H1 (cell line): Measurements from ENCODE around the gene TOP2B. TPM values are rescaled to one million over a fixed set of nuclear protein-coding genes. Genes with fewer than 3 reads are reported as not detected.

ENCODE experiments used
- CTCF ChIA-PET: fragments of 300-600 bp; sonication (Branson Sonifier 250); formaldehyde crosslinking; loops from one replicate; lab custom pipeline; 2021; ENCODE audit not compliant: partially characterized antibody; lab: Charles Lee
- POLR2A ChIA-PET: fragments of 300-600 bp; sonication (Branson Sonifier 250); formaldehyde crosslinking; loops from one replicate; lab custom pipeline; 2021; ENCODE audit warnings: inconsistent platforms; ENCODE audit not compliant: partially characterized antibody; lab: Charles Lee
- DNase-seq, 2 experiments: peaks; one replicate each; pipeline versions ENCODE4 v3.0.0 to v3.0.0-alpha.2; 2010 to 2022; ENCODE audit warnings: low spot score in 2 of 2, low read depth in 1 of 2, mixed read lengths in 1 of 2
- FAIRE-seq: peaks from 2 replicates; lab custom pipeline; 2011; peaks lifted over from hg19 to GRCh38; lab: Jason Lieb, UNC
- H2AFZ ChIP-seq: 2 replicates; pipeline ENCODE4 v1.8.1; 2012; ENCODE audit warnings: low read length, inconsistent platforms
- H2AK5ac ChIP-seq: 2 replicates; pipeline ENCODE4 v1.6.1; 2013; ENCODE audit warnings: low read depth, low read length
- H2BK120ac ChIP-seq: replicated peaks from 2 replicates; pipeline ENCODE3; 2013; ENCODE audit warnings: low read depth, low read length, inconsistent platforms
- H2BK12ac ChIP-seq: 2 replicates; pipeline ENCODE4 v1.6.1; 2013; ENCODE audit warnings: low read depth, low read length
- H2BK15ac ChIP-seq: 2 replicates; pipeline ENCODE4 v1.6.1; 2013; ENCODE audit warnings: low read length
- H2BK20ac ChIP-seq: 2 replicates; pipeline ENCODE4 v1.6.1; 2013; ENCODE audit warnings: low read length
- H2BK5ac ChIP-seq: 2 replicates; pipeline ENCODE4 v1.6.1; 2013; ENCODE audit warnings: low read depth, low read length
- H3K14ac ChIP-seq: 2 replicates; pipeline ENCODE4 v1.6.1; 2013; ENCODE audit warnings: inconsistent platforms; ENCODE audit not compliant: insufficient read length
- H3K18ac ChIP-seq: 2 replicates; pipeline ENCODE4 v1.6.1; 2013; ENCODE audit warnings: low read length; ENCODE audit errors: extremely low read depth
- H3K23ac ChIP-seq: 2 replicates; pipeline ENCODE4 v1.6.1; 2013; ENCODE audit warnings: inconsistent platforms; ENCODE audit not compliant: insufficient read length
- H3K23me2 ChIP-seq: 2 replicates; pipeline ENCODE4 v1.6.1; 2013; ENCODE audit warnings: low read depth, low read length
- H3K27ac ChIP-seq: 2 replicates; pipeline ENCODE4 v1.6.1; 2011; ENCODE audit warnings: low read depth, low read length, inconsistent platforms
- H3K27me3 ChIP-seq, 4 experiments: replicated peaks in 1 of 4; 1 replicate in 1 of 4; 2 replicates in 3 of 4; pipeline versions ENCODE4 v1.6.1 to v1.8.1; 2011 to 2013; ENCODE audit warnings: low read length in 3 of 4, mild to moderate bottlenecking in 3 of 4, inconsistent platforms in 2 of 4, mixed read lengths in 2 of 4, moderate library complexity in 1 of 4; ENCODE audit not compliant: control insufficient read depth in 3 of 4, insufficient read depth in 3 of 4; ENCODE audit errors: extremely low read depth in 1 of 4
- H3K36me3 ChIP-seq, 4 experiments: 2 replicates each; pipeline versions ENCODE4 v1.6.1 to v1.8.1; 2011 to 2013; ENCODE audit warnings: mild to moderate bottlenecking in 4 of 4, low read length in 3 of 4, moderate library complexity in 2 of 4, control low read depth in 1 of 4, inconsistent platforms in 1 of 4; ENCODE audit not compliant: insufficient read depth in 4 of 4, control insufficient read depth in 2 of 4
- H3K4ac ChIP-seq: replicated peaks from 2 replicates; pipeline ENCODE3; 2013; ENCODE audit warnings: low read length, low read depth, mixed read lengths, inconsistent platforms; ENCODE audit not compliant: insufficient read length
- H3K4me1 ChIP-seq, 4 experiments: replicated peaks in 1 of 4; 1 replicate in 1 of 4; 2 replicates in 3 of 4; pipeline versions ENCODE4 v1.6.1 to v1.8.1; 2011 to 2013; ENCODE audit warnings: low read length in 3 of 4, inconsistent platforms in 2 of 4, mixed read lengths in 1 of 4; ENCODE audit not compliant: insufficient read depth in 4 of 4, control insufficient read depth in 3 of 4
- H3K4me2 ChIP-seq, 2 experiments: 2 replicates each; pipeline versions ENCODE4 v1.6.1 to v1.8.1; 2011 to 2013; ENCODE audit warnings: low read depth in 2 of 2, low read length in 2 of 2, control low read depth in 1 of 2, inconsistent platforms in 1 of 2, mild to moderate bottlenecking in 1 of 2; ENCODE audit not compliant: insufficient read depth in 1 of 2
- H3K4me3 ChIP-seq, 4 experiments: fragments of 200-600, 300-600 bp in 1 of 4; sonication (generic), shearing (Covaris generic), sonication (Bioruptor Twin) in 1 of 4; 2 replicates each; pipeline versions ENCODE4 v1.5.1 to v1.8.1; 2011 to 2016; ENCODE audit warnings: low read length in 4 of 4, low read depth in 3 of 4, control low read depth in 2 of 4, inconsistent platforms in 2 of 4, mild to moderate bottlenecking in 2 of 4, mixed read lengths in 1 of 4, moderate library complexity in 1 of 4; ENCODE audit not compliant: insufficient read depth in 2 of 4; ENCODE audit errors: extremely low read depth in 1 of 4
- H3K56ac ChIP-seq: replicated peaks from 2 replicates; pipeline ENCODE3; 2013; ENCODE audit warnings: low read depth, mild to moderate bottlenecking, mixed read lengths, low read length, inconsistent platforms; ENCODE audit not compliant: insufficient read length
- H3K79me1 ChIP-seq: 2 replicates; pipeline ENCODE4 v1.6.1; 2013; ENCODE audit warnings: low read depth, low read length, control low read depth
- H3K79me2 ChIP-seq, 2 experiments: 2 replicates each; pipeline versions ENCODE4 v1.6.1 to v1.8.1; 2012 to 2013; ENCODE audit warnings: low read length in 2 of 2, mild to moderate bottlenecking in 2 of 2, inconsistent platforms in 1 of 2; ENCODE audit not compliant: insufficient read depth in 2 of 2, control insufficient read depth in 1 of 2
- H3K9ac ChIP-seq, 4 experiments: replicated peaks in 1 of 4; 1 replicate in 1 of 4; 2 replicates in 3 of 4; pipeline versions ENCODE4 v1.6.1 to v1.8.1; 2011 to 2013; ENCODE audit warnings: low read depth in 3 of 4, low read length in 3 of 4, control low read depth in 2 of 4, mild to moderate bottlenecking in 2 of 4, moderate library complexity in 2 of 4, inconsistent platforms in 1 of 4; ENCODE audit errors: extremely low read depth in 1 of 4
- H3K9me3 ChIP-seq, 2 experiments: 2 replicates each; pipeline versions ENCODE4 v1.6.1 to v1.8.1; 2012 to 2013; ENCODE audit warnings: mild to moderate bottlenecking in 2 of 2, moderate library complexity in 2 of 2, control low read depth in 1 of 2, inconsistent platforms in 1 of 2, low read depth in 1 of 2, low read length in 1 of 2, mixed read lengths in 1 of 2; ENCODE audit not compliant: insufficient read depth in 2 of 2
- H4K20me1 ChIP-seq, 2 experiments: replicated peaks in 1 of 2; 2 replicates each; pipeline versions ENCODE3 to v1.8.1; 2011 to 2013; ENCODE audit warnings: inconsistent platforms in 2 of 2, low read length in 2 of 2, mild to moderate bottlenecking in 1 of 2; ENCODE audit not compliant: insufficient read depth in 2 of 2, control insufficient read depth in 1 of 2
- H4K5ac ChIP-seq: 2 replicates; pipeline ENCODE4 v1.6.1; 2013; ENCODE audit warnings: low read length, low read depth, mixed read lengths, inconsistent platforms; ENCODE audit not compliant: insufficient read length
- H4K8ac ChIP-seq: 2 replicates; pipeline ENCODE4 v1.8.0; 2013; ENCODE audit warnings: mild to moderate bottlenecking, moderate library complexity, low read length, inconsistent platforms; ENCODE audit not compliant: insufficient read depth; ENCODE audit errors: extremely low read depth
- H4K91ac ChIP-seq: replicated peaks from 2 replicates; pipeline ENCODE3; 2013; ENCODE audit warnings: low read length, mixed read lengths, inconsistent platforms; ENCODE audit not compliant: insufficient read length
- ASH2L ChIP-seq: fragments of 200-600, 300-600 bp; sonication (generic); IDR thresholded peaks from one replicate; pipeline ENCODE4 v1.7.1; 2017; ENCODE audit warnings: low read length
- CREB1 ChIP-seq: IDR thresholded peaks from 2 replicates; pipeline ENCODE4 v1.6.1; 2012; ENCODE audit warnings: inconsistent platforms
- CTBP2 ChIP-seq: IDR thresholded peaks from 2 replicates; pipeline ENCODE4 v1.7.0; 2011; ENCODE audit warnings: borderline replicate concordance, mild to moderate bottlenecking, moderate library complexity, mixed read lengths, low read length; ENCODE audit not compliant: insufficient read depth, insufficient read length
- HDAC6 ChIP-seq: IDR thresholded peaks from one replicate; pipeline ENCODE4 v1.7.1; 2012; ENCODE audit warnings: low read depth, mild to moderate bottlenecking, inconsistent platforms, low read length, moderate library complexity
- MAX ChIP-seq: IDR thresholded peaks from 2 replicates; pipeline ENCODE4 v1.6.1; 2012; ENCODE audit warnings: inconsistent platforms
- NRF1 ChIP-seq: IDR thresholded peaks from 2 replicates; pipeline ENCODE4 v1.6.1; 2011; ENCODE audit warnings: mild to moderate bottlenecking, low read depth, low read length, improper control_type of control experiment
- SAP30 ChIP-seq: fragments of 300-600 bp; sonication (generic); IDR thresholded peaks from 2 replicates; pipeline ENCODE4 v1.7.1; 2012; ENCODE audit warnings: low read length, moderate library complexity, mild to moderate bottlenecking, inconsistent platforms; ENCODE audit not compliant: insufficient read depth, insufficient replicate concordance
- SIX5 ChIP-seq: IDR thresholded peaks from 2 replicates; pipeline ENCODE4 v1.6.1; 2011; ENCODE audit warnings: mild to moderate bottlenecking, low read depth, low read length
- WGBS, 2 experiments: shearing (Covaris generic) in 1 of 2; methylation state at CpG; one replicate each; pipeline versions ENCODE4 v1.1.6 to v1.1.7; 2013 to 2015; ENCODE audit warnings: low lambda C conversion rate in 2 of 2, mixed read lengths in 2 of 2, inconsistent platforms in 1 of 2, low coverage in 1 of 2, missing lambda C conversion rate in 1 of 2; ENCODE audit not compliant: insufficient replicate concordance in 2 of 2, insufficient coverage in 1 of 2, insufficient read length in 1 of 2; ENCODE audit errors: extremely low coverage in 1 of 2, missing lambda C conversion rate in 1 of 2; 5-methylcytosine and 5-hydroxymethylcytosine counted together
- polyA plus RNA-seq, 7 experiments: library from polyadenylated mRNA; depleted of rRNA in 3 of 7; stranded (reverse) in 5 of 7; unstranded in 2 of 7; fragments of >200 nt in 5 of 7; fragments of 200-250 nt in 2 of 7; gene quantifications; 1 replicate in 5 of 7; 2 replicates in 1 of 7; 4 replicates in 1 of 7; pipeline versions ENCODE4 v1.2.1 to v1.2.3, GENCODE V29; 2011 to 2013; ENCODE audit warnings: missing spikeins in 2 of 7, mixed read lengths in 2 of 7
- total RNA-seq: library from RNA; stranded (reverse); fragmentation: NEBNext Ultra II Directional; extraction: Animal tissue kit (Norgen Biotek cat#: 25700); gene quantifications from 2 replicates; pipeline ENCODE4 v1.2.1, GENCODE V29; 2021
- TF ChIP-seq, protein P1 (sequence below): IDR thresholded peaks from 2 replicates; pipeline ENCODE4 v1.6.1; 2012; ENCODE audit warnings: low read length, inconsistent platforms
- TF ChIP-seq, protein P2 (sequence below), 3 experiments: IDR thresholded peaks; 1 replicate in 2 of 3; 2 replicates in 1 of 3; pipeline versions ENCODE4 v1.5.1 to v1.6.1; 2011; ENCODE audit warnings: low read length in 3 of 3, mild to moderate bottlenecking in 3 of 3, inconsistent platforms in 2 of 3, low read depth in 1 of 3, moderate library complexity in 1 of 3; ENCODE audit not compliant: insufficient read depth in 1 of 3; ENCODE audit errors: control extremely low read depth in 1 of 3

The TOP2B gene
- total and polyA plus RNA-seq, 2 of the 8 experiments (the other 6 are each of a cell fraction or from before 2014, with no cell fraction given) = 34.9 to 206 TPM

GRCh38 chr3:25581823-25582222, 82.9 kb downstream of the TOP2B start:
- no peak overlapping the region for H3K14ac ChIP-seq
- no peak overlapping the region for H3K4me2 ChIP-seq
- no peak overlapping the region for H3K56ac ChIP-seq
- H3K9ac ChIP-seq = no peak overlapping the region
- no peak overlapping the region for H2AFZ ChIP-seq
- H2BK120ac ChIP-seq = no peak overlapping the region
- H4K8ac ChIP-seq = no peak overlapping the region
- no peak overlapping the region for H2BK5ac ChIP-seq
- no peaks in the 10 kb centered on the region for H3K79me2 ChIP-seq
- no peak overlapping the region for H3K18ac ChIP-seq
- H2BK20ac ChIP-seq = no peak overlapping the region
- no peak overlapping the region for H2BK15ac ChIP-seq
- no peak overlapping the region for H2BK12ac ChIP-seq
- no peak overlapping the region for H3K4me3 ChIP-seq
- no peaks in the 10 kb centered on the region for H4K20me1 ChIP-seq
- FAIRE-seq (no peak), DNase-seq (no peak)
- H4K91ac ChIP-seq = no peak overlapping the region
- no peaks in the 10 kb centered on the region for H3K4me1 ChIP-seq
- no peak overlapping the region for H3K4ac ChIP-seq
- no peak overlapping the region for H3K27ac ChIP-seq
- H3K79me1 ChIP-seq = no peaks in the 10 kb centered on the region
- H2AK5ac ChIP-seq = no peak overlapping the region
- 98% methylated on average over 3 of the region's 3 CpGs; no CpG with 5 or more reads in 1 of the 2 experiments for WGBS, 2 experiments
- ChIA-PET CTCF (interaction anchor here (1.4 to 7.0 kb wide), 2 partner anchors 9 to 13 kb away, joined by 4 to 44 read pairs; no protein-coding TSS in a partner anchor), POLR2A (no interaction called here)
- H3K9me3 ChIP-seq = no peaks in the 10 kb centered on the region
- no peaks in the 10 kb centered on the region for H3K36me3 ChIP-seq
- H3K23me2 ChIP-seq = no peaks in the 10 kb centered on the region
- no peak overlapping the region for H3K23ac ChIP-seq
- H4K5ac ChIP-seq = no peak overlapping the region
- no peaks in the 10 kb centered on the region for H3K27me3 ChIP-seq
- TF ChIP-seq SIX5 (no peak), CREB1 (no peak), NRF1 (no peak), ASH2L (no peak), CTBP2 (no peak), SAP30 (no peak), MAX (no peak), HDAC6 (no peak)
- TF ChIP-seq, protein P1, sequence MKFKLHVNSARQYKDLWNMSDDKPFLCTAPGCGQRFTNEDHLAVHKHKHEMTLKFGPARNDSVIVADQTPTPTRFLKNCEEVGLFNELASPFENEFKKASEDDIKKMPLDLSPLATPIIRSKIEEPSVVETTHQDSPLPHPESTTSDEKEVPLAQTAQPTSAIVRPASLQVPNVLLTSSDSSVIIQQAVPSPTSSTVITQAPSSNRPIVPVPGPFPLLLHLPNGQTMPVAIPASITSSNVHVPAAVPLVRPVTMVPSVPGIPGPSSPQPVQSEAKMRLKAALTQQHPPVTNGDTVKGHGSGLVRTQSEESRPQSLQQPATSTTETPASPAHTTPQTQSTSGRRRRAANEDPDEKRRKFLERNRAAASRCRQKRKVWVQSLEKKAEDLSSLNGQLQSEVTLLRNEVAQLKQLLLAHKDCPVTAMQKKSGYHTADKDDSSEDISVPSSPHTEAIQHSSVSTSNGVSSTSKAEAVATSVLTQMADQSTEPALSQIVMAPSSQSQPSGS = no peak
- TF ChIP-seq, protein P2, sequence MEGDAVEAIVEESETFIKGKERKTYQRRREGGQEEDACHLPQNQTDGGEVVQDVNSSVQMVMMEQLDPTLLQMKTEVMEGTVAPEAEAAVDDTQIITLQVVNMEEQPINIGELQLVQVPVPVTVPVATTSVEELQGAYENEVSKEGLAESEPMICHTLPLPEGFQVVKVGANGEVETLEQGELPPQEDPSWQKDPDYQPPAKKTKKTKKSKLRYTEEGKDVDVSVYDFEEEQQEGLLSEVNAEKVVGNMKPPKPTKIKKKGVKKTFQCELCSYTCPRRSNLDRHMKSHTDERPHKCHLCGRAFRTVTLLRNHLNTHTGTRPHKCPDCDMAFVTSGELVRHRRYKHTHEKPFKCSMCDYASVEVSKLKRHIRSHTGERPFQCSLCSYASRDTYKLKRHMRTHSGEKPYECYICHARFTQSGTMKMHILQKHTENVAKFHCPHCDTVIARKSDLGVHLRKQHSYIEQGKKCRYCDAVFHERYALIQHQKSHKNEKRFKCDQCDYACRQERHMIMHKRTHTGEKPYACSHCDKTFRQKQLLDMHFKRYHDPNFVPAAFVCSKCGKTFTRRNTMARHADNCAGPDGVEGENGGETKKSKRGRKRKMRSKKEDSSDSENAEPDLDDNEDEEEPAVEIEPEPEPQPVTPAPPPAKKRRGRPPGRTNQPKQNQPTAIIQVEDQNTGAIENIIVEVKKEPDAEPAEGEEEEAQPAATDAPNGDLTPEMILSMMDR (IDR thresholded peaks at IDR 0.05; ENCODE audit: control extremely low read depth in 1 of 3, insufficient read depth in 1 of 3, low read depth in 1 of 3, low read length in 3 of 3) = no peak
